ENCODE results near the gene COL8A1.

Gene COL8A1

DNA sequence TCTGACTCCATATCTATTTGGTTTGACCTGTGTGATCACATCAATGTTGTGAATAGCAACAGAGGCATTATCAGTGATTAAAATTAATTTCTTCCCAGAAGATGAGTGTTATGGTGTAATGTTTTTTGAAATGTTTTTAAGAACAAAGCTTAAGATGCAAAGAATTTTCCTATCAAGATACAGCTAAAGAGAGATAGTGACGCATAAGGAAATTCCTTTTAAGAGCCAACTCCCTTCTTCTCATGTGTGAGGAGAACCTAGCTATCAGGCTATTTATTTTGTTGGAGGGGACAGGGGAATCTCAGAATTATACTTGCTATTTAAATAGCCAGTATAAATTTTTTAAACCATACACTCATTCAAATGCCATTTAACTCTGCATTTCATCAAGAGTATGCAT, 71.3 kb downstream of the COL8A1 start:
- no peaks in the 10 kb centered on the region for H3K4me1 ChIP-seq
- H3K4me3 ChIP-seq, result no peak overlapping the region
- no peaks in the 10 kb centered on the region for H3K36me3 ChIP-seq
- H3K9me3 ChIP-seq (replicated peaks in 1 of 11), result no peaks in the 10 kb centered on the region
- H3K9ac ChIP-seq, result no peak overlapping the region
- TF ChIP-seq Cebpa-rat (IDR thresholded peaks at IDR 0.05), result no peak
- H3K27ac ChIP-seq, result no peak overlapping the region
- H3K4me2 ChIP-seq, result no peak overlapping the region
- no peaks in the 10 kb centered on the region for H4K20me1 ChIP-seq
- H3K27me3 ChIP-seq, result no peaks in the 10 kb centered on the region

DNA sequence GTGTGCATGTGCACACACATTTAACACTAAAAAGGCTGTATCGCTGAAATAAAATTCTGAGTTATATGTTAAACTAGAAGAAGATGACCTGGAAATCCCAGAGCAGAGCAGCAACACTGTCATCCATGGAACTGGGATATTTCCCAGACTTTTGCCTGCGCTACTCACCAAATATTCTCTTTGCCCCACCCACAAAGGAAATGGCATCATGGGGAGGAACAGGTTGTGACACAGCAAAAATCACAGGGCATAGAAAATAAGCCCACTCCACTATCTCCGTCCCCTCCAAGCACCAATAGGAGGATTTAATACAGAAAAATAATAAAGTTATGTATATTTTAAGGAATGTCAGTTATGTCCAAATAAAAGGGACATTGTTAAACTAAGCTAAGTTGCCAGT, 71.7 kb downstream of the COL8A1 start:
- no peaks in the 10 kb centered on the region for H4K20me1 ChIP-seq
- no peak overlapping the region for H3K27ac ChIP-seq
- no peaks in the 10 kb centered on the region for H3K27me3 ChIP-seq
- TF ChIP-seq Cebpa-rat (IDR thresholded peaks at IDR 0.05), result no peak
- H3K4me3 ChIP-seq, result no peak overlapping the region
- no peak overlapping the region for H3K4me2 ChIP-seq
- H3K4me1 ChIP-seq, result no peaks in the 10 kb centered on the region
- no peaks in the 10 kb centered on the region for H3K9me3 ChIP-seq (replicated peaks in 1 of 11)
- no peaks in the 10 kb centered on the region for H3K36me3 ChIP-seq
- no peak overlapping the region for H3K9ac ChIP-seq

DNA sequence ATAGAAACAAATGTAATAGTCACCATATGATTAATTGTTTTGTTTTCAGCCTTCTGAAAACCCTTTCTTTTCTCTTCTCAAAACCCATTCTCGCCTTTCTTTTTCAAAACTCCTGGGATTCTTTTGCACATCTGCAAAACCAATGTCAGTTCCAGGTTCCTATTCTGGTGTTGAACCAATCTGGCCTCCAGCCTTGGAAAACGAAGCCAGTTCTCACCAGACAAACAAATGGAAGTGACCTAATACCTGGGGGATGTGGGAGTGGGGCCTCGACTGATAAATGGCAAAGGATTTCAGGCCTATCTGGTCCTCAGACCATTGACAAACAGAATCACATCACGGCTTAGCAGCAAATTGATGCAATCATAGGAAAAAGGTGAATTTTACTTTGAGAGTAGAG, 73.0 kb downstream of the COL8A1 start:
- H3K9me3 ChIP-seq (replicated peaks in 1 of 11), result no peaks in the 10 kb centered on the region
- H3K27ac ChIP-seq, result no peak overlapping the region
- H3K36me3 ChIP-seq, result no peaks in the 10 kb centered on the region
- TF ChIP-seq Cebpa-rat (IDR thresholded peaks at IDR 0.05), result no peak
- no peaks in the 10 kb centered on the region for H3K4me1 ChIP-seq
- H3K27me3 ChIP-seq, result no peaks in the 10 kb centered on the region
- no peak overlapping the region for H3K4me2 ChIP-seq
- no peaks in the 10 kb centered on the region for H4K20me1 ChIP-seq
- H3K9ac ChIP-seq, result no peak overlapping the region
- H3K4me3 ChIP-seq, result no peak overlapping the region

DNA sequence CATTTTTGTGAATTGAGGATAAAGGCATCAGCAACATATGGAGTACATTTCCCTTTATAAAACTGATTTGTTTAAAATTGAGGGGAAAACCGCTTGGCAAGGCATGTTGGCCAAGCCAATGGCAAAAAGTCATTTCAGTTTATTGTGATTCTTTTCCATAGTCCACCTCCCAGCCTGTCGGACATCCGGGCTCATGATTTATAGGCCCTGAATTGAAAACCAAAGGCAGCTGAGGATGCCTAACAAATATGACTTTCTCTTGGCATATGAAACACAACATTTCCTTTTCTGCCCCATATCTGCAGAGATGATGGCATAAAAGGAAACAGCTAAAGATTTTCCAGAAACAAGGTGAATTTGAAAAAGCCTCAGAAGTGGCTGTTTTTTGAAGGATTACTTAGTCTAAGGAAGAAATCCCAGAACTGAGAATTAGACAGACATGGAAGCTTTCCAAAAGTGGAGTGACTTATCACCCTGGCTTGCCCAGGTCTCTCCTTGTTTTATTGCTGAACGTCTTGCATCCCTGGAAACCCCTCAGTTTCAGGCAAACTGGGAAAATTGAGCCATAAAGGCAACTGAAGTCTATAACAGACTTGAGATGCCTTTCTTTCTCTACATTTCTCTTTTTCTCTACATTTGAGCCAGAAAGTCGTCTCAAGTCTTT, 74.0 kb downstream of the COL8A1 start:
- H3K4me3 ChIP-seq, result no peak overlapping the region
- no peak overlapping the region for H3K9ac ChIP-seq
- no peaks in the 10 kb centered on the region for H3K36me3 ChIP-seq
- no peaks in the 10 kb centered on the region for H3K9me3 ChIP-seq (replicated peaks in 1 of 11)
- no peaks in the 10 kb centered on the region for H4K20me1 ChIP-seq
- H3K4me2 ChIP-seq, result no peak overlapping the region
- no peaks in the 10 kb centered on the region for H3K4me1 ChIP-seq
- no peak overlapping the region for H3K27ac ChIP-seq
- no peak for TF ChIP-seq Cebpa-rat (IDR thresholded peaks at IDR 0.05)
- H3K27me3 ChIP-seq, result no peaks in the 10 kb centered on the region

DNA sequence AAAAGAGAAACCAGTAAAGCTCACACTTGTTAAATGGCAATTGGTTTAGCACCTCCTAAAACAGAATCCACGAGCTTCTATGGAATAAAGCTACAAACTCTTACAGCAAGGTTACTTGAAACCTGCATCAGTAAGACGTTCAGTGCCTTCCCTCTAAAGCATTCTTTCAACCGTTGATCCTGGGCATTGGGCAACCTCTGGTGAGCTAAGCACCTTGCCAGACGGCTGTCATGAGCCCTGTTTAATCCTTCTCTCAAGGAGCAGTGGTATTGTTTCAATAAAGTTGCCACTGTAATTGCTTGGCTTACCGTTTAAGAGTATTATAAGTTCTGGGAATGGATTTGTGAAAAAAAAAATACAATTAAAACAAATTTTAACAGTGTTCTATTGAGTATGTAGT, 75.0 kb downstream of the COL8A1 start:
- Histone ChIP-seq H4K20me1 (no peaks in the 10 kb centered on the region), H3K27ac (no peak overlapping the region), H3K4me1 (no peaks in the 10 kb centered on the region), H3K27me3 (no peaks in the 10 kb centered on the region), H3K36me3 (no peaks in the 10 kb centered on the region), H3K4me2 (no peak overlapping the region), H3K9me3 (replicated peaks in 1 of 11) (no peaks in the 10 kb centered on the region), H3K9ac (no peak overlapping the region), H3K4me3 (no peak overlapping the region)
- no peak for TF ChIP-seq Cebpa-rat (IDR thresholded peaks at IDR 0.05)

DNA sequence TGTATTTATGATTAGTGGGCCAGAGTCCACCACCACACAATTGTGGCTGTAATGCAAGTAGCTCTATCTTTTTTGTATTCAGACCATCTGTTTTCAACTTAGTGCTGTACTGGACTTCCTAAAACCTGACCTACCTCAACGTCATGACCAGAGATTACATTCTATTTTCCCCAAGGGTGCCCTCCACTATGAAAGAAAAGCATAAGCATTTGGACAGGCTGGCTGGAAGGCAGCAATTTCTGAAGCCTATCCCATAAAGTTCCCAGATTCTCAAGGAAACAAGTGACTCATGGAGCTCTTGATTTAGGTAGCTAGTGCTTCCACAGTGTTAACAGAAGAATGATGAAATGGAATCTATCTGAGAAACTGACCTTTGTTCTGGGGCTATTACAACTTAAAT, 75.8 kb downstream of the COL8A1 start:
- no peaks in the 10 kb centered on the region for H3K36me3 ChIP-seq
- no peaks in the 10 kb centered on the region for H3K4me1 ChIP-seq
- H3K9me3 ChIP-seq (replicated peaks in 1 of 11), result no peaks in the 10 kb centered on the region
- no peak overlapping the region for H3K27ac ChIP-seq
- H3K4me2 ChIP-seq, result no peak overlapping the region
- H3K4me3 ChIP-seq, result no peak overlapping the region
- no peak overlapping the region for H3K9ac ChIP-seq
- H4K20me1 ChIP-seq, result no peaks in the 10 kb centered on the region
- H3K27me3 ChIP-seq, result no peaks in the 10 kb centered on the region
- no peak for TF ChIP-seq Cebpa-rat (IDR thresholded peaks at IDR 0.05)

DNA sequence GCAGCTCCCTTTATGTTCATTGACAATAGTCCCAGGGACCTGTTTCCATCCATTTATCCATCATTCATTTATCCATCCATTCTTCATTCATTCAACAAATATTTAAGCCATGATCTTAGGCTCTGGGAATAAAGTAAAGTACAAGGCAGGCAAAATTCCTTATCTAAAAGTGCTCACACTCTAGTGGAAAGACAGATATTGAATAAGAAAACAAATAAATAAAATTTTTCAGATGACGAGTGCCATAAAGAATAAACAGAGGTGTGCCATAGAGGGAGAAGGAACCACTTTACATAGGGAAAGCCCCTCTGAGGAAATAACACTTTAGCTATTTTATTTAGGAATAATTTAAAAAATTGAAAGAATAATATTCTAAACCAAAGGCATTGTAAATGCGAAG, 76.2 kb downstream of the COL8A1 start:
- H3K27ac ChIP-seq, result no peak overlapping the region

DNA sequence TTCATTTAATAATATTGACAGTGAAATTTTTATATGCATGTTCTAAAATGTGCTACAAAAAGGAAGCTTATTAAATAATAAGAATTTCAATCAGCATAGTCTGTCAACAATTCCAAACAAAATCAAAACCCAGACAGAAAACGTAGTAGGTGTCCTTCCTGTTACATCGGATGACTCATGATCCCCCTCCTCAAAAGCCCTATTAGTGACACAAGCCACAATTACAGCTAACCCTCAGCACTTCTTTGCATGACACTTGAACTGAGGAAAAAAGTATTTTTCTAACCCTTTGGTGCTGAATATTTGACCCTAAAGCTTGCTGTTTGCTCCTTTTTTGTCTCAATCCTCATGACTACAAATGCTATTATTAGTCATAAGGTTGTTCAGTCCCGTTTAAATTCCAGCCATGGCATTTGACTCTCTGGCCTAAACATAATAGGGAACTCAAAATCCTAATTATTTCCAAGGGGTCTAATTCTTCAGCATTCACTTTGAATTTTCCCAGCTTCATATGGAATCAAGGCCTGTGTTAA, 78.1 kb downstream of the COL8A1 start:
- Histone ChIP-seq H4K20me1 (no peaks in the 10 kb centered on the region), H3K27ac (no peak overlapping the region), H3K36me3 (no peaks in the 10 kb centered on the region), H3K4me2 (no peak overlapping the region), H3K4me1 (no peaks in the 10 kb centered on the region), H3K27me3 (no peaks in the 10 kb centered on the region), H3K9me3 (replicated peaks in 1 of 11) (no peaks in the 10 kb centered on the region), H3K9ac (no peak overlapping the region), H3K4me3 (no peak overlapping the region)
- no peak for TF ChIP-seq Cebpa-rat (IDR thresholded peaks at IDR 0.05)

More for the DNA sequence above, 76.2 kb downstream of the COL8A1 start:
- Histone ChIP-seq H3K9me3 (replicated peaks in 1 of 11) (no peaks in the 10 kb centered on the region), H3K4me3 (no peak overlapping the region), H3K4me1 (no peaks in the 10 kb centered on the region), H3K4me2 (no peak overlapping the region), H3K27me3 (no peaks in the 10 kb centered on the region), H3K9ac (no peak overlapping the region), H3K36me3 (no peaks in the 10 kb centered on the region), H4K20me1 (no peaks in the 10 kb centered on the region)
- no peak for TF ChIP-seq Cebpa-rat (IDR thresholded peaks at IDR 0.05)

DNA sequence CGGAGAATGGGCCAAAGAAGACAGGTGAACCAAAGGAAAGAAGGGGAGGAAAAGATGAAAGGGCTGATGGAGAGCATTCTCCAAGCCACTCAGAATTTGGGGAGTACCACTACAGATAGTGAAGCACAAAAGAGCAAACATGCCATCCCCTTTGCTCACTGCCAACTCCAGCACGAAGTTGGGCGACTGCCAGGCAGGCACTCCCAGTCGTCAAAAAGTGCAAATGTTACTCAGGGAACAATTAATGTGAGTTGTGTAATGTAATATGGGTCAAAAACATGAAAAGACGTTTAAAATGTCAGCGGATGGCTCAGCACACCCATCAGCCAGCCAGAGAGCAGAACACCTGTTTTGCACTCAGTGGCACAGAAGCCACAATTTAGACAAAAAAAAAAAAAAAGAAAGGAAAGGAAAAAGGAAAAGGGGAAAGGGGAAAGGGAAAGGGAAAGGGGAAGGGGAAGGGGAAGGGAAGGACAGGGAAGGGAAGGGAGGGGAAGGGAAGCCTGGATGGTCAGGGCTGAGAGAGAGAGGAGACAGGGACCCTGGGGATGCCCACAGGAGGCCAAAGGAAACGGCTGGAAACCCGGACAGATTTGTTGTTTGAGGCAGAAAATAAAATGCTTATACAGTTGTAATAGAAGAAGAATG, 82.7 kb downstream of the COL8A1 start:
- Histone ChIP-seq H3K4me2 (no peak overlapping the region), H3K27me3 (no peaks in the 10 kb centered on the region), H4K20me1 (no peaks in the 10 kb centered on the region), H3K4me3 (no peak overlapping the region), H3K36me3 (no peaks in the 10 kb centered on the region), H3K9ac (no peak overlapping the region), H3K27ac (no peak overlapping the region), H3K4me1 (peaks cover 0 to 7% (median 0%) of the 10 kb centered on the region in 10 experiments; a peak in 1 of 20 replicates), H3K9me3 (replicated peaks in 1 of 11) (no peaks in the 10 kb centered on the region)
- TF ChIP-seq Cebpa-rat (IDR thresholded peaks at IDR 0.05), result no peak

DNA sequence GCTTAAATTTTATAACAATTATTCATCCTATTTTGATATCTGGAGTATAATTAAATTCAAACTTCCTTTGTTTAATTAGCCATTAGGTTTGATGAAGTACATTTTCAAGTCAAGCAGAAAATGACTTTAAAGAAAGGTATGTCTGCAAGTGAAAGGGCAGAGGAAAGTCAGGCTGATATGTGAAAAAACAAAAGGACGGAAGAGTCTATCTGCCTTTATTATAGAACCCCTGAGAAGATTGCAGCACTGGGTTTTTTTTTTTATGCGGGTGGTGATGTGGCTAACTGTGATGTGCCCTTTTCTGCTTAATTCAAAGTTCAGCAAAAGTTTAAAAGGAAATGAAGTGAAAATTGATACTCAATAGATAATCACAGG, 83.2 kb downstream of the COL8A1 start:
- H3K9ac ChIP-seq, result no peak overlapping the region
- H3K27ac ChIP-seq, result no peak overlapping the region
- no peaks in the 10 kb centered on the region for H3K36me3 ChIP-seq
- H3K4me3 ChIP-seq, result no peak overlapping the region
- H4K20me1 ChIP-seq, result no peaks in the 10 kb centered on the region
- no peaks in the 10 kb centered on the region for H3K9me3 ChIP-seq (replicated peaks in 1 of 11)
- H3K27me3 ChIP-seq, result no peaks in the 10 kb centered on the region
- H3K4me2 ChIP-seq, result no peak overlapping the region
- TF ChIP-seq Cebpa-rat (IDR thresholded peaks at IDR 0.05), result no peak
- peaks cover 0 to 7% (median 0%) of the 10 kb centered on the region in 10 experiments; a peak in 1 of 20 replicates for H3K4me1 ChIP-seq

Measured in BLaER1 treated with 17β-estradiol and CSF1 and Interleukin-3, amounts not matched to agents 10 nM and 100 nM (cell line).